ENCODE measurements around the gene TRIM41.
A peak's percentile ranks its signal among the peaks of the same experiment; 100 is the strongest.

TRIM41 gene

DNA sequence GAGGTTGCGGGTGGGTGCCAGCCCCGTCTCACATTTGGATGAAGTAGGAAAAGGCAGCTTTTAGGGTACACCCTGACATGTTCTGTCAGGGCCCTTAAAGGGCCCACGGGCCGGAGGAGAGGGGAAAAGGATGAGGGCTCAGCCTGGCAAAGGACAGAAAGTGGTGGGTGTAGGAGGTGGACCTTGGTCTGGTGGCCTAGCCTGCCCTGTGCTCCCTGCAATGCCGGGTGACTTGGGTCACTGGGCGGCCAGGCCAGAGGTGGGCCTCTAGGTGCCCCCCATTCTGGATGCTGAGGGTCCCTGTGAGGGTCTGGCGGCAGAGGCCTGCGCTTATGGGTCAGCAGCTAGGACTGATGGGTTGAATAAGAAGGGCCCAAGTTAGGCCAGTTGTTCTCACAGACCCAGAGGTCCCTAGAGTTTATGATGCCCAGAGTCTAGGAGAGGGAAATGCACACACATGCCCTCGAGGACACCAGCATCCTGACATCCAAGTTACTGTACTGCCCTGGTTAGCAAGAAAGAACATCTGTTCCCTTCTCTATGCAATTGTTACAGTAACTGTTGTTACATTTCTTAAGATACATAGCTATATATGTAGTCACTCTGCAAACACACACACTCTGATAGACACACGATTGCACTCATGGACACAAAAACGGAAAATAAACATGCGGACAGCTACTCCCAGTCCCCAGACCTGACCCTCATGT, 30.6 kb upstream of the TRIM41 start:
- DNase-seq (ENCODE audit: insufficient read length, low spot score) (no peak), FAIRE-seq (no peak)

DNA sequence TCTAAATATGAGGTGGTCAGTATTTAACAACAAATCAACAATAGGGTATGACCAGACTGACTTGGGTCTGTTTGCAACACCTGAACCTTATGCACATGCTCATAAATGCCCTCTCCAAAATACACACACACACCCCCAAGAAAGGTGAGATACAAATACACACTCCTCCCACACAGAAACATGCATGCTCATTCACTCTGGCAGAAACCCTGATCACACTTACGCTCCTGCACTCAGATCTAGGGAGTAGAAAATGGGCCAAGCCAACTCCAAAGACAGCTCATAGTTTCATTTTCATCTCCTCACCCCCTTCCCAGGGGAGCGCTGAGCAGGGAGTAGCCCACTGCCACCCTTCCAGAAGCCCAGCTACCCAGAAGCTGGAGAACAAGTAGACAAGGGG, 29.4 kb upstream of the TRIM41 start:
- DNase-seq (ENCODE audit: insufficient read length, low spot score) (no peak), FAIRE-seq (no peak)

- no peak for FAIRE-seq
Measured at GRCh38 chr5:181194489-181195248, 28.4 kb upstream of the TRIM41 start.

DNA sequence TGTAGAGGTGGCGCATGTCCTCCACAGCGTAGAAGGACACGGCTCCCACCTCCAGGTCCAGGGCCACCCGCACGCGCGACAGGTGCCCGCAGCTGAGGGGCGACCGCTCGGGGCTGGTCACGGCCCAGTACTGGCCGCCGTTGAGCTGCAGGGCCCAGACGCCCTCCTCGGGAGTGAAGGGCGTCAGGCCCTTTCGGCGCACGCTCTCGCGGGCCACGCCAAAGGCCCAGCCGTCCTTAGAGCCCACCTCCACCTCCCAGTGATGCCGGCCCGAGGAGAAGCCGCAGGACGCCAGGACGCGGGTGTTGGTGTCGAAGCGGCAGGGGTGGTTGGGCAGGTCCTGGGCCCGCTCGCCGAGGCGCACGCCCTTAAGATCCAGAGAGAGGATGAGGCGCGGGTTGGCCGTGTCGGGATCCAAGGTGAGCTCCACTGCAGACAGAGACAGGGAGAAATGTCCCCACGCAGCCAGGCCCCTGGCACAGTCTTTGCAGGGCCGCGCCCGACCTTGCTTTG, 27.8 kb upstream of the TRIM41 start:
- FAIRE-seq: no peak

More at GRCh38 chr5:181194489-181195248, 28.4 kb upstream of the TRIM41 start:
- DNase-seq (ENCODE audit: insufficient read length, low spot score): no peak

GRCh38 chr5:181197326-181197951, 25.6 kb upstream of the TRIM41 start:
- no peak for DNase-seq (ENCODE audit: insufficient read length, low spot score)
- no peak for FAIRE-seq

More for the DNA sequence above, 27.8 kb upstream of the TRIM41 start:
- DNase-seq (ENCODE audit: insufficient read length, low spot score): no peak

DNA sequence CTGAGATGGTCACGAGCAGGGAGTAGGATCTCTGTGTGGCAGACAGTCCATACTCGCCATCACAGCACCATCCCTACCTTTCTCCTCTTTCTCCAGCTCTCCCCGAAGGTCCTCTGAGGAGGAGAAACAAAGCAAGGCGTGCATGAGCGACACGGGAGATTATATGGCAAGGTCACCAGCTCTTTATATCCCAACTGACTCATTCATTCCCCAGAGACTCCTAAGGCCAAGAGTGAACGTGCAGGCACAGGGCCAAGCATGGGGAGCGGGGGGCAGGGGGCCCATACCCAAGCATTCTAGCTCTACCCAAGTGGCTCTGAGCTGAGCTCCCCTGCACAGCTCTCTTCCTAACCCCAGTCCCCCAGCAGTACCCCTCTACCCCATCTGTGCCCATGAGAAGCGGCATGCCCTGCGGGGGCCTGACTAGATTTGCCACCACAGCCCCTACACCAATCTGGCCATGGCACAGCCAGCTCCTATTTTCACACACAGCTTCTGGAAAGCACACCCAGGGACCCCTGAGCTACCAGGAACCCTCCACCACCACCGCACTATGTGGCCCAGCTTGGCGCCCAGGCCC, 24.9 kb upstream of the TRIM41 start:
- FAIRE-seq (no peak), DNase-seq (ENCODE audit: insufficient read length, low spot score) (no peak)

DNA sequence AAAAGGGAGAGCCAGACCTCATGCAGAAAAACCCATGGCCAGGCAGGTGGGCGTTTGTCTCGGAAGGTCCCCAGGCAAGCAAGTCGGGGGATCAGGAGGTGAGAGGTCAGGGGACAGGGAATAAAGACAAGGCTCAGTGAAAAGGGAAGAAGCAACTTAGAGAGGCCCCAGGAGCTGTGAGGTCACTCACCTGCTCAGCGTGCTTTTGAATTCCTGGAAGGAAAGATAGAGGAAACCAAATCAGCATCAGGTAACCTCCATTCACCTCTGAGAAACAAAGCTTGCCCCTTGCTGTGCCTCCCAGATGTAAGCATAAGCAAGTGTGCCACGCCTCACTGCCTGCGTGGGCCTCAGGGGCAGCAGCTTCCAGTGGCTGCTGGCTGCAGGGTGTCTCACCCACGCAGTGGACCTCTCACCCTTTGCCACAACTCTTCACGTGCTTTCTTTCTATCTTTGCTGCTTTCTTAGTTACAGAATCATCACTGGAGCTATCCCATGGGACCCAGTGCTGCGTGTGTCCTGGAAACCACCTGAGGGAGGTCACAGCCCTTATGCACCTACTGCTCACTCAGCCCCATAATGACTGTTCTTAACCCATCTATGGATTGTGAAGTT, 24.1 kb upstream of the TRIM41 start:
- no peak for DNase-seq (ENCODE audit: insufficient read length, low spot score)
- FAIRE-seq: peak; percentile 11

GRCh38 chr5:181199881-181200638, 23.0 kb upstream of the TRIM41 start:
- no peak for DNase-seq (ENCODE audit: insufficient read length, low spot score)
- FAIRE-seq: no peak

GRCh38 chr5:181200816-181201215, 22.3 kb upstream of the TRIM41 start:
- FAIRE-seq (no peak), DNase-seq (ENCODE audit: insufficient read length, low spot score) (no peak)

DNA sequence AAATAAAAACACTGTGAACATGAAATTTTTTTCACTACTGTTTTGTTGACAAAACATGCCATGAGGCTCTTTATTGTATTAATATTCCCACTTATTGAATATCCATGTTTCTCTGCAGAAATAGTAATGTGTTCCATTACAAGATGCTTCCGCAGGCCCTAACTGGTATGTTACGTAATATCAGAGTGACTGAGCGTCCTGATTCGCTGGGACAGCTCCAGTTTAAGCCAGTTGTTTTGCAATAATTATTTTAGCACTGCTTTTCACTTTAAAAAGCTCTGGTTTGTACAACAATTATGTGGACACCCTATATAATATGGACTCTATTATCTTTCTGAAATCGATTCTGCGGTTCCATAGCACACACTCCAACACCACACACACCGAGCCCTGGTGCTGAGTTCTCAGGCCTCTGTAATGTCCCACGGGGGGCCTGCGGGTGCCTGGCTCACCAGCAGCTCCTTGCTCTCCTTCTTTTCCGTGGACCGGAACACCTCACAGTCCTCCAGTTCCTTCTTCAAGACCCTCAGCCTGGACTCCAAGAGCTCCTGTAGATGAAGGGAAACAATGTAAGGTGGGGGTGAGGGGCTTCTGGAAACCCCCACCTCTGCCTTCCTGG, 19.9 kb upstream of the TRIM41 start:
- FAIRE-seq: no peak
- no peak for DNase-seq (ENCODE audit: insufficient read length, low spot score)

DNA sequence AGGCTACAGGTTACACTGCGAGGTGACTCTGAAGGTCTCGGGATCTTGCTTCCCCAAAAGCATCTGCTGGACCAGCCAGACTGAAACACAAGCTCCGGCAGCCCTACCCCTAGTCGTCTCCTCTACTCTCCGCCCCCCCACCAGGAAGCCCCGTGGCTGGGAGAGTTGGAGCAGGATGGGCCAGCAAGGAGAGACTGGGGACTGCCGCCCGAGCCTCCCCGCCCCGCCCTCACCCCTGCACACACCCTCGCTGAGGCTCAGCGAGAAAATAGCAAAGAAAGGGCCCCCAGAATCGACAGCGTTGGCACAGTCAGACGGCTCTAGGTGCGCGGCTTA, 19.3 kb upstream of the TRIM41 start:
- DNase-seq (ENCODE audit: insufficient read length, low spot score): no peak
- no peak for FAIRE-seq

DNA sequence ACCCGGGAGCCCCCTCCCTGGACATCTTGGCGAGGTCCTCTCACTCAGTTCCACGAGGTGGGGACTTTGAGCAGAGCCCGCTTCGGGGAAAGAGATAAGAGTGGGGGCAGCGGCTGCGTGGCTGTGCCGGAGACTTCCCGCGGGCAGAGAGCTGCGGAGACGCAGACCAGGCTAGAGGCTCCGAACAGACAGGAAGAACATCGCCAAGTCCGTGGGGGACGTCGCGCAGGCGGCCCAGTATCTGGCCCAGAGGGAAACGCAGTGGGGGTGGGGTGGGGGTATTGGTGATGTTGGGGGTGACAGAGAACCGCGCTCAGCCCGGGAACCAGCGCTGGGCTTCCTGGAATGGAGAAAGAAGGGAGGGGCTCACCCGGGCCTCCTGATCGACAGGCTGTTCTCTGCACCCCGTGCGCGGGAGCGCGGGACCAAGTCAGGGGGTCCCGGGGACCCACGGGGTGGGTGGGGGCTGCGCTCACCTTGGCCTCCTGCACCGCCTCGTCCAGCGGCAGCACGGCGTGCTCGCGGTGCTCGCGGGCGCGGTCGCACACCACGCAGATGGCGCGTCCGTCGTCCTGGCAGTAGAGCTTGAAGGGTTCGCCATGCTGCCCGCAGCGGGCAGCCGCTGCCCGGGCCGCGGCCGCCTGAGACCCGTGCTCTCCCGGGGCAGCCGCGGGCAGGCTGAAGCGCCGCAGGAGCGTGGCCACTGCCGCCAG, 18.8 kb upstream of the TRIM41 start:
- DNase-seq (ENCODE audit: insufficient read length, low spot score) (no peak), FAIRE-seq (no peak)

DNA sequence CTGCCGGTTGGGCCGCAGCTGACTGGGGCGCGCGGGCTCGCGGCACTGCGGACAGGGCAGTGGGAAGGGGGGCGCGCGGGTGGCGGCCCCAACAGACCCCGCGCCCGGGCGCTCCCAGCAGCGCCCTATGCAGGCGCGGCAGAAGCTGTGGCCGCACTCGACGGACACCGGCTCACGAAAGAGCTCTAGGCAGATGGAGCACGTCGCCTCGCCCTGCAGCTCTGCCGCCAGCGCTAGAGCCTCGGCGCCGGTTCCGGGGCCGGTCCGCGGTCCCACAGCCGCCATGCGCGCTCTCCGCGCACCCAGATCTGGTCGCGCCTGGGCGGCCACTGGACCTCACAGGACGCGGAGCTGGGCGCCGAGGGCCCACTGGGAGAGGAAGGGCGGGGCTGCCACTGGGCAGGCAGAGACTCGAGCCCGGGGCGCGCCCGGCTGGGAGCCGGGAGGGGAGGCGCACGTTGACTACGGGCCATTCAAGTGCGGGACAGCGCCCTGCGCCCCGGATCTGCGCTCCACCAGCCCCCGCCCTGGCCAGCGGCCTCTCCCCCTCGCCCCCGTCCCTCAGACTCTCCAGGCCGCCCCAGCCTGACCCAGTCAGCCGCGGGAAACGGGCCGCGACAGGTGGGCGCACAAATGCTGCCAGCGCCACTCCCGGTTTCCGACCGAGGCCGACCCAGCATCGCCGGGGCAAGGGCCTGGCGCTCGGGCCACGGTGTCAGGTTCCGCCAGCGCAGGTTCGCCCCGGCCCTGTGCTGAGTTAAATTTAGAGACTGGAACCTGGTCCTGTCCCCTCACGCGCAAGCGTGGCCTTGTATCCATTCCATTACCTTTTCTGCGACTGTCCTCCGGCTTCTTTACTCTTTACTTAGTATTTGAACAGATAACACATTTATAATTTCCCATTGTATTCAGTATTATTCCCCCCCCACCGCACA, 18.0 kb upstream of the TRIM41 start, which contains the start of gene TRIM7:
TSS of gene TRIM7 (minus strand) at position 371 of the 935 bp plus-strand sequence. CDS start at position 285, 86 bp downstream.
- DNase-seq (ENCODE audit: insufficient read length, low spot score): no peak
- FAIRE-seq: no peak

- peak; percentile 44 for FAIRE-seq
- no peak for DNase-seq (ENCODE audit: insufficient read length, low spot score)
Measured at GRCh38 chr5:181205761-181206649, 17.1 kb upstream of the TRIM41 start.

DNA sequence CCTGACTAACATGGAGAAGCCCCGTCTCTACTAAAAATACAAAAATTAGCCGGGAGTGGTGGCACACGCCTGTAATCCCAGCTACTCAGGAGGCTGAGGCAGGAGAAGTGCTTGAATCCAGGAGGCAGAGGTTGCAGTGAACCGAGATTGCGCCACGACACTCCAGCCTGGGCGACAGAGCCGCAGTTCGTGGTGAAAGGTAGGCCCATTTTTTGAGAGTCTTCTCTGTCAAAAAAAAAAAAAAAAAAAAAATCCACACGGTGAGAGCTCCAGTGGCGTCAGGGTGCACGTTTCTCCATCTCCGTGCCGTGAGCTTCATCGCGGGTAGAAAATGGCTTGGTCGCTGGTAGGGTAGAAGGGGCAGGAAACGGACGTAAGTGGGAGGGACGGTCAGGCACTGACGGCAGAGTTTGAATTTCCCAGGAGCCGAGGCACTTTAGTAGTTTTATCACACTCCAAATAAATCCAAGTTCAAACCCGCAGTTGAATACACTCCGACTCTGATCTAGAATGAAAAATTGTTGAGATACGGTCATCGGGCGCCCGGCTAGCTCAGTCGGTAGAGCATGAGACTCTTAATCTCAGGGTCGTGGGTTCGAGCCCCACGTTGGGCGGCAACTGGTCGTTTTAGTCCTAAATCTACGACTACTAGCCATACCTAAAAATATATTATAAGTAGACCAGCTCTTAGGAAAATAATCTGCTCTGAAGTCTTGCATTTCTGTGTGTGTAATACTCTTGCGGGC, 15.7 kb upstream of the TRIM41 start:
- FAIRE-seq: peak; percentile 28
- DNase-seq (ENCODE audit: insufficient read length, low spot score): no peak

DNA sequence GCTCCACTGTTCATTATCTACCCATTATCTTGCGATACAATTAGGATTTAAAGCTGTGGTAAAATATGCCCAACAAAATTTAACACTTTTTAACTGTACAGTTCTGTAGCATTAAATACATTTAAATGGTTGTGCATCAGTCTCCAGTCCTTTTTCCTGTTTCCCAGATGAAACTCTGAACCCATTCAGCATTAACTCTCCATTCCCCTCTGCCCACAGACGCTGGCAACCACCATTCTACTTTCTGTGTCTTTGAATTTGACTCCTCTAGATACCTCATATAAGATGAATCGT, 15.2 kb upstream of the TRIM41 start:
- FAIRE-seq: peak; percentile 80
- no peak for DNase-seq (ENCODE audit: insufficient read length, low spot score)

Measured in GM19239 (cell line).